GM19043 (cell line): Measurements from ENCODE around the gene BRD7.

Experiments
- ATAC-seq: cut with Tn5 transposase; IDR thresholded peaks from one replicate; pipeline ENCODE4 v1.9.1; 2021; ENCODE audit warnings: low read depth; ENCODE audit not compliant: unreplicated experiment

BRD7 gene

DNA sequence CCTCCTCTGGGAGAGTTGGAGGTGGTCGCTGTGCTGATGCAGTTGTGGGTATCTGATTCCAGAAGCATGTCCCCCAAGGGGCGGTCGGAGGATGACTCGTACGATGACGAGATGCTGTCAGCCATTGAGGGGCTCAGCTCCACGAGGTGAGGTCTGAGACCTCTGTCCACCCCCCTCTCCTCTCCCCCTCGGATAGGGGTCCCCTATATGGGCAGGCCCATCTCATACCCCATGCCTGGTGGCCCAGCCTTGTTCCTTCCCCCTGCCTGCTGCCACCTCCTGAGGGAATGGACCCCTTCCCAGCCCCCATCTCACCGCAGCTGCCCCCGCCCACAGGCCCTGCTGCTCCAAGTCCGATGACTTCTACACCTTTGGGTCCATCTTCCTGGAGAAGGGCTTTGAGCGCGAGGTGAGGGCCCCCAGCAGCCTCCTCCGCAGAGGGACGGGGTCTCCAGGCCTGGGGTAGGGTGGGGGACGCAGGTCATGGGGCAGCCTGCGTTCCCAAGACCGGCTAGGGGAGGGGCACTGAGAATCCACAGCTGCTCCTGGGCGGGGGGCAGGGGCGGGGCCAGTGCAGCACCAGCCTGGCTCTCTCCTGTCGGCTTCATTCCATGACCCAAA lies 63.2 kb downstream of the BRD7 start:
- no peak for ATAC-seq

DNA sequence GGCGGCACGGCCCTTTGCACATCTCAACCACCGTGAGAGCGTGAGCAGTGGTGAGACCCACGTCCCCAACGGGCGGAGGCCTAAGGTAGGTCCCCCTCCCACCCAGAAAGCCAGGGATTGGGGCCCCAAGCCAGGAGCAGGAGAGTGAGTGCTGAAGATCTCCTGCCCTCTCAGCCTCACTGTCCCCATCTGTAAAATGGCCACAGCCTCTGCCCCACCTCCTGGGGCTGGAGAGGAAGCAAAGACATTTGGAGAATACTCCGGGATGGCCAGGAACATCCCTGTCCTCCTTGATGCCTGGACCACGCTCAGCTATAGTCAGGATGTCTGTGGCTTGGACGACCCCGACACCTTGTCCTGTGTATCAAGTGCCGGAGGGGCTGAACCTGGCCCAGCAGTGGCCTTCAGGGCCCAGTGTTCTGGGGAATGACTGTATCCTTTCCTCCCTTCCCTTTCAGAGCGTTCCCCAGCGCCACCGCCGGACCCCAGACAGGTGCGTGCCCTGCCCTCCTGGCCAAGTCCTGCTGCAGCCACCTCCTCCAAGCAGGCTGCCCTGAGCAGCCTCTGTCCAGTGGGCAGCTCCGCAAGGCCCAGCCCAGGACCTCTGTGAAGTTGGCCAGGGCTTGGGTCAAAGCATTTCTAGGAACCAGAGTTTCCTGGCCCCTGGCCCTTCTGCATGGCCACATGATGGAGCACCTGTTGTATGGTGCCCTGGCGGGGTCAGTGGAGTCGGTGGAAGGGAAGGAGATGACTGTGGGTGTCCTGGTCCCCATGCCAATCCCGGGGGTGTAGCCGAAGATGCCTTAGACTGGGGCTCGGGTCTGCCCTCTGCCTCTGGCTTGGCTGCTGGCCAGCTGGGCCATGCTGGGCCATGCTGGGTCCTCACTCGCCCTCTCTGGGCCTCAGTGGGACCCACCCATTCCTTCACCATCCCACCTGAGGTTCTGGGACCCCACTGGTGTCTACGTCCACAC lies 64.0 kb downstream of the BRD7 start:
- no peak for ATAC-seq

DNA sequence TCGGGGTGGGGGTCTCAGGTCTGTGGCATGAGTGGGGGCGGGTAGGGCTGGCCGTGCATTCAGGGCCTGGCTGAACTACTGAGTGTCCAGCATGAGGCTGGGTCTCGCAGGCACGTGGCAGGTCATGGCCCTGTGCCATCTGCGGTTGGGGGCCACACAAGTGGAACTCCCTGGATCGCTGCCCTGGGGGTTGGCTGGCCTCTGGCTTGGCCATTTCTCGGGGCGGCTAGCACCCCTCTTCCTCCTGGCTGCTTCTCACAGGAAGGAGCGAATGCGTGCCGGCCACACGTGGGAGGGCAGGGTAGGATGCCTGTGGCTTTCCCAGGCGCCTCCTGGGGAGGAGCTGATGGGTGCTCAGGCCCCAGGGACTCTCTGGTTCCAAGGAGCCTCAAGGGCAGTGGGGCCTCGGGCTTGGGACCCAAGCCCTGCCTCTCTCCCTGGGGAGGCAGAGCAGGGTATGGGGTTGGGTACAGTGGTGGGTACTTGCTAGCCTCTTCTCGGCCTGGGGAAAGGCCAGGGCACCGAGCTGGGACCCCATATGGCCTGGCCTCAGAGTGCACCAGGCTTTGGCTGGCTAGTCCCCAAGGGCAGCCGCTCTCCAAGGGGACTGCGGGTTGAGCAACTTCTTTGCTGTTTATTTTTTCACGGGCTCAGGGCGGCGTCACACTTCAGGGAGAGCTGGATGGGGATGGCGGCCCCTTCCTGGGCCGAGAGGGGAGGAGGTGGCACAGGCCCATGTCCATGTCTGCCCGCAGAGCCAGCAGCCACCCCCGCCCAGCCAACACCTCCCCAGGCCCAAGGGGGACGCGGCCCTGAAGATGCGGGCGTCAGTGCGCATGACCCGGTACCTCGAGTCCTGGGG lies 65.0 kb downstream of the BRD7 start:
- no peak for ATAC-seq

DNA sequence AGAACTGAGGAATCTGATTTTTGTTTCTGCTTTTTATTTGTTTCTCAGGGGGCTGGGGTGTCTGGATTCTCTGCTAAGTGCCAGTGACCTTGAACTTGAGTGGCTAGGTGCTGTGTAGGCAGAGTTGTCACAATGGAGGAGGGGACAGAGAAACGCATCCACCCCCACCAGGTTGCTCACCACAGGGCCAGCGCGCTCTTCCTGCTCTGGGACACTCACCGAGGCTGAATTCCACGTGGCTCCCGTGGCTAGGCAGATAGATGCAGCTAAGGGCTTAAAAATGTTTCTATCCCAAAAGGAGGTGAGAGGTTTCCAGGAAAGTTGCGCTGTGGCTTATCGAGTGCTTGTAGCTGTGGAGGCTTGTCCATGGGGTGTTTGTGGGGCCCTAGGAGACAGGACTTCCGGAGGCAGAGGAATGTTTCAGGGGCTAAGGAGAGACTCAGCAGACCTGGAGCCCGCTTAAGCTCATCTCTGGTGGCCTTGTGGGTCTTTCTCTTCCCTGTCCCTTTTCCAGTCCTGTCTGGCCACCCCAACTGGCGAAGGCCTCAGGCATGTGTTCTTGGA lies 65.7 kb downstream of the BRD7 start:
- no peak for ATAC-seq

DNA sequence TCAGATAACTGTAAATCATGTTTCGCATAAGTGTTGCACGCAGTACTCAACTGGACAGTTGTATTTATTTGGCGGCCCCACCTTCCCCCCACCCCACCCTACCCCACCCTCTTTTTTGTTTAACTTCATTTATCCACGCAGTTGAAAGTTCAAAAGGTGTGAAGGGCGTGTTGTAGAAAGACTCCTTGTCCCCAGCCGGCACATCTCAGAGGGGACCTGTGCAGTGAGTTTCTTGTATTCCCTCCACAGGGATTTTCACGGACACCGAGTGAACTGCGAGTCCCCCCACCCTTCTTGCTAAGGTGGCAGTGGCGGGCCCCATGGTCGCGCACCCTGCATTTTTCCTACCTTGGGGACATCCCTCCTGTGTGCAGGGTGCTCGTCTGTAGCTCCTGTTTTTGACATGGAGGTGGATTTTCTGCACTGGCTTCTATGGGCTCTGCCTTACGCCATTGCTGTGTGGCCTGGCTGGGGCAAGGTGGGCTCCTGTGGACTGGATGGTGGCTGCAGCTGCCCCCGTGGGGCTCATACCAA lies 66.2 kb downstream of the BRD7 start:
- no peak for ATAC-seq

DNA sequence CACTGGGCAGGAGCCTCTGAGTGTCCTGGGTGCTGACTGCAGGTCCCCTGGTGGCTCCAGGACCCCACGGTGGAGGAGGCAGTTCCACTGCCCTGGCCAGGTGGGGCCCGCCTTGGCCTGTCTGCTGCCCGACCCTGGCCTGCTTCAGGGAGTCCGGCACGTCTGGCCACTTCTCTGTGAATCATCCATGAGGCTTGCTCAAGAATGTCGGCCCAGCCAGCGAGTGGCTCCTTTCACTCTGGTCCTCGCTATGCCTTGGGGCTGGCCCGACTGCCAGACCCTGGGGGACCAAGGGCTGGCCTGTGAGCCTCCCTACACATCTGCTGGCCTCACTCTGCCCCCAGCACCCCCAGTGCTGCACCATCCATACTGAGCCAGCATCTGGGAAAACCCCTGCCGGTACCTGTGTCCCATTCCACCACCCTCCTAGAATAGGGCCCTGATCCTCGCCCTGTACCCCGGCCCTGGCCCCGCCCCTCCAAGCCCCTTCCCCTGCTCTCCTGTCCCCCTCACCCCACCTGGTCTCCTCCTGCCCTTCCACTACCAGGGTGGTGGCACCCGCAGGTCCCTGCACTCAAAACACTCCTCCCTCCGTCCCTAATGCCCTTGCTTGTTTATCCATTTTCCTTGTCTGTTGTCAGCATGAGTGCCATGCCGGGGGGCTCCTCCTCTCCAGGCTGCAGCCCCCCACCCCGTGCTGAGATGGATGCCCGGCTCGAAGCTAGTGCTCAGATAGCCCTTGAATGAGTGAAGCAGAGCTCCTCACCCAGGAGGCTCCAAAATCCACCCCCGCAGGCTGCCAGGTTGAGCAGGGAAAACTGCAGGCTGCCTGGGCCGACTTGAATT lies 66.9 kb downstream of the BRD7 start:
- ATAC-seq: no peak

DNA sequence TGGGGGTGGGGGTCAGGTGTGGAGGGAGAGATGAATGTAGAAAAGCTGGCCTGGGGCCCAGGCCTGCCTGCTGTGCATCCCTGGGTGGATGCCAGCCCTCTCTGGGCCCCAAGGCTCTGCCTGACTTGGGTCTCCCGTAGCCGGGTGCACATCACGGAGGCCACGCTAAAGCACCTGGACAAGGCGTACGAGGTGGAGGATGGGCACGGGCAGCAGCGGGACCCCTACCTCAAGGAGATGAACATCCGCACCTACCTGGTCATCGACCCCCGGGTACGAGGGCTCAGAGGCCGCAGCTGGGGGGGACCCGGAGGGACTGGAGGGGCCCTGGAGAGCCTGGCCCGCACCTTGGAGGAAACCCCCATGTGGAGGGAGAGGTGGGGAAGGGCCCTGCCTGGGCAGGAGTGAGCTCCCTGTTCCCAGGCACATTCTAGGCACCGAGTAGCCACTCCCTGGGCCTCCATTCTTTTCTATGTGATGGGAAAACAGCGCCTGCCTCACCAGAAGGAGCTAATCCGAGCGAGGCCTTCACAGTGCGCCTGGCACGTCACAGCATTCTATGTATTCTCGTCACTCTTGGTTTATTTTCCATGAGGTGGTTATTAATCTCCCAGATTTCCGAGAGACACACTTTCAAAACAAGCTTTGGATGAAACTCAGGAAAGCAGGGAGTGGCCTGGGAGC lies 67.7 kb downstream of the BRD7 start:
- ATAC-seq: no peak

DNA sequence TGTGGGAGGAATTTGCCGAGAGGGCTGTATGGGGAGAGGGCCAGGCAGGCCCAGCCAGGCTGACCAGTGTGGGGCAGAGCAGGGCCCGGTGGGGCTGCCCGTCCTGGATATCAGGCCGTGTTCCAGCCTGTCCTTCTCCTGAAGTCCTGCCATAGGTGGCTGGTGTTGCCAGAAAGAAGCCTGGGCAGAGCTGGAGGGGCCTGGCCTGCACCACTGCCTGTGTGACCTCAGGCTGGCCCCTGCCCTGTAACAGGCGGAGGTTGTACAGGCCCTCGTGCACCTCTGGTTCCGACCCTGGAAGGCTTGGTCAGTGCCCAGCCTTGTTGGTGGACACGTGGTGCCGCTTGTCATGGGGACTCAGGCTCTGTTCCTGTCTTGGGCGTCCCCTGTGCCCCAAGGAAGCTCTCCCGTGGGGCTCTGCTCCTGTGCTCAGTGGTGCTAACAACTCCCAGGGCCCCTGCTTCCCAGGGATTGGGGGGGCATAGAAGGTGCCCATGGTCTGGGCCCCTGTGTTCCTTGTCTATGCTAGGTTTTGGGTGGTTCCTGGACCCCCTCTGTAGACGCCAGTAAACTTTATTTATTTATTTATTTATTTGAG lies 69.2 kb downstream of the BRD7 start:
- no peak for ATAC-seq

DNA sequence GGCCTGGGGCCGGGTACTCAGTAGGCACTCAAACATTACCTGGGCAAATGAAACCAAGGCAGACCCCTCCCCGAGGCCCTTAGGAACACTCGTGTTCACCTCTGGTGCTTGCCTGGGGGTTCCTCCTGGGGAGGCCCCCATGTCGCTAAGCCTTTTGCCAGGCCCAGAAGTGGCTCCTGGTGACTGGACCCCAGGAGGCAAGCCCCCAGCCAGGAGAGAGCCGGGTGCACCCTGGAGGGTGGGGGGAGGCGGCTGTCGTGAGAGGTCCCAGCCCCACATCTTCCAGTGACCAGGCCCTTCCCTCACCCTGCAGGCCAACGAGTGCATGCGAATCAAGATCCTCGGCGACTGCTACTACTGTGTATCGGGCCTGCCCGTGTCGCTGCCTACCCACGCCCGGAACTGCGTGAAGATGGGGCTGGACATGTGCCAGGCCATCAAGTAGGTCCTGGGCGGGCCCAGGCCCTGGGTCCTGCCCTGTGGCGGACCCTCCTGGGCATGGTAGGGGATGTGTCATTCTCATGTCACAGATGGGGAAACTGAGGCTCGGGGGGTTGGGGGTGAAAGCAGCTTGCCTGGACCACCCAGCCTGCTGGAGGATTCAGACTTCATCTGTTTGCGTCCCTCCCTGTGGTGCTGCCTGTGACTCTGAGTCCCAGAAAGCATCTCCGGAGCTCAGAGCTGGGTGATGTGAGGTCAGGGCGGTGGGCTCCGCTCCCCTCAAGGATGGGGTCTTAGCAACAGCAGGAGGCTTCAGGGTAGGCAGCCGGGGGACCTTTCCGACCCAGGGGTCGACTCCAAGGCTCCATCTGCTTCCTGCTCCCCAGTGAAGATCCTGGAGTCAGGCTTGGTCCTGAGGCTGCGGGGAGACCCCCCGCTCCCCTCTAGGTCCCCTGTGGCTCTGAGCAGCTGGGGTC lies 69.9 kb downstream of the BRD7 start:
- no peak for ATAC-seq

DNA sequence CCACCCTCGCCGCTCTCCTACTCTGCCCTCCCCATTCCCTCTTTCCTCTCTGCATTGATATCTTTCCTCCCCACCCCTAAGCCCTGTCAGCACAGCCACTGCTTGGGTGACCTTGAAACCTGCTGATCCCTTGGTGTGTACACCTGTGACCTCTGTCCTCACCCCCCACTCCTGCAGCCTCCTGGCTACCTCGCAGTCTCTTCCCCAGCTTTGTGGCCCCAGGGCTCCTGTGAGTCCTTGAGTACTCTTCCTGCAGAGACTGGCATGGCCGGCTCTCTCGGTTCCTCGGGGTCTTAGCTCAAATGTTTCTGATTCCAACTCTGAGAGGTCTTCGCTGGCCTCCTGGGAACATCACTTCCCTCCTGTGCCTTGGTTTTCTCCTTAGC lies 70.7 kb downstream of the BRD7 start:
- ATAC-seq: no peak

DNA sequence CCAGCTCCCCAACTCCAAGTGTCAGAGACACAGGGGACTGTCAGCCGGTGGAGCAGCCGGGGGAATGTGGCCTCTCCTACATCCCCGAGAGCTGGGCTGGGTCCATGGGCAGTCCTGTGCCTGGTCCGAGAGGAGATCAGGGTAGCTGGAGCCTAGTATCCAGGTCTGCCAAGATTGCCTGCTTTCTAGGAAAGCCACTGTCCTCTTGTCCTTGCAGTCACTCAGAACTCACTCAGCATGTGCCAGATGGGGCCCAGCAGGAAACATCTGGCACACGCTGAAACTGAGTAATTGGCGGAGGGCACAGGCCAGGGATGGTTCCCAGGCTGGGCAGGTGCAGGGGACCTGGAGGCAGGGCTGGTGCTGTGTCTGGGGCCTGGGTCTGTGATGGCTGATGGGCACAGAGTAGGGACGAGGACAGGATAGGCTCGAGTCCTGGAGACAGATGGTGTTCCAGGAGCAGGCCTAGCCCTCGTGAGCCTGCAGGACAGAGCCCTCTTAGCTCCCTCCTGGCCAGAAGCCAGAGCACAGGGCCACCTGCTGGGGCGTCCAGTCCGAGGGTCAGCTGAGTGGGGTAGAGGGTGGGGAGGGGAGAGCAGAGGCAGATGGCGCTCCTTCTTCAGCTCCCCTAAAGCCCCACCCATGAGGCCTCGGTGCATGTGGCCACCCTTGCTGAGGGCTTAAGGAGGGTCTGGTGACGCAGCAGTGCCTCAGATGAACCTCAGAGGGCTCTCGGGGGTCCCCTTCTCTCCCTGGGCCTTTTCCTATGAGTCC lies 71.3 kb downstream of the BRD7 start:
- no peak for ATAC-seq

DNA sequence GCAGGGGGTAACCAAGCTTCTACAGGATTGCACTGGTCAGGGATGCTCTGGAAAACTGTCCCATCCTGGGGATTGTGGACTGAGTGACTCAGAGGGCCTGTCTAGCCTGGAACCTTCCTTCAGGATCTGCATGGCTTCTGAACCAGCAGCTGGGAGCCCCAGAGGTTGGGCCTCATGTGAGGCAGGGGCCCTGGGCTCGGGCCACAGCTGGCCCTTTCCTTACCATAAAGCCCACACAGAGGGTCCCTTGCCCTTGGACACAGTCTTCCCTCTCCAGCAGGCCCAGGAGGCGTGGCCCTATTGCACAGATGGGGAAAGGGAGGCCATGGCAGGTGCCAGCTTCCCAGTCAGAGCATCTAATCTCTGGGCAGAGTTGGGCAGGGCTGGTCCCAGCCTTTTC lies 72.0 kb downstream of the BRD7 start:
- no peak for ATAC-seq

DNA sequence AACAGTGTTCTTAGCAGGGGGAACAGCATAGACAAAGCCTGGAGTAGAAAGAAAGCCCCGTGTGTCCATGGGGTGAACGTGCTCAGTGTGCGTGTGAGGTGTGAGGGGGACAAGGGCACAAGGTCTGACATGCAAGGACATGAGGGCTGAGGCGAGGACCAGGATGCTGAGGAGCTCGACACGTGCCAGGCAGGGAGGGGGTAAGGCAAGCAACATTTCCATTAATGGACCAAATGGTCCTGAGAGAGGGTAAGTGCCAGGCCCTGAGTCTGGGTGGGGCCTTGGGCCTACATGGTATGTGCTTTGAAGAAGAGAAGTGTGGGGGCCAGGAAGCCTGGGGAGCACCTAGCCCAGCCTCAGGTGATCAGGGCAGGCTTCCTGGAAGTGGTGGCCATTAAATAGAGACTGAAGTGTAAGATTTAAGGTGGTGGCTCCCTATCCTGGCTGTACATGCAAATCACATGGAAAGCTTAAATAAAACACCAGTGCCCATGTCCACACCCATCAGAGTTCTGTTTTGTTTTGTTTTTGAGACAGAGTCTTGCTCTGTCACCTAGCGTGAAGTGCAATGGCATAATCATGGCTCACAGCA lies 73.2 kb downstream of the BRD7 start:
- no peak for ATAC-seq

DNA sequence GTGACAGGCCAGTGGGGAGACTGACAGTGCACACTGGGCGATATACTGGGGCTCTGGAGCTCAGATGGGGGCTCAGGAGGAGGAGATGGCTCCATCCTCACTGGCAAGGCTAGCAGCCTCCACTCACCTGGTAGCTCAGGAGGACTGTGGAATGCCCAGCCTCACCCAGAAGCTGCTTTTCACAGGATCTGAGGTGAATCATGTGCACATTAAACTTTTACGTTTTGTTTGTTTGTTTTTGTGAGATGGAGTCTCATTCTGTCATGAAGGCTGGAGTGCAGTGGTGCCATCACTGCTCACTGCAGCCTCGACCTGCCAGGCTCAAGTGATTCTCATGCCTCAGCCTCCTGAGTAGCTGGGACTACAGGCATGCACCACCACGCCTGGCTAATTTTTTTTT lies 73.8 kb downstream of the BRD7 start:
- ATAC-seq: no peak

DNA sequence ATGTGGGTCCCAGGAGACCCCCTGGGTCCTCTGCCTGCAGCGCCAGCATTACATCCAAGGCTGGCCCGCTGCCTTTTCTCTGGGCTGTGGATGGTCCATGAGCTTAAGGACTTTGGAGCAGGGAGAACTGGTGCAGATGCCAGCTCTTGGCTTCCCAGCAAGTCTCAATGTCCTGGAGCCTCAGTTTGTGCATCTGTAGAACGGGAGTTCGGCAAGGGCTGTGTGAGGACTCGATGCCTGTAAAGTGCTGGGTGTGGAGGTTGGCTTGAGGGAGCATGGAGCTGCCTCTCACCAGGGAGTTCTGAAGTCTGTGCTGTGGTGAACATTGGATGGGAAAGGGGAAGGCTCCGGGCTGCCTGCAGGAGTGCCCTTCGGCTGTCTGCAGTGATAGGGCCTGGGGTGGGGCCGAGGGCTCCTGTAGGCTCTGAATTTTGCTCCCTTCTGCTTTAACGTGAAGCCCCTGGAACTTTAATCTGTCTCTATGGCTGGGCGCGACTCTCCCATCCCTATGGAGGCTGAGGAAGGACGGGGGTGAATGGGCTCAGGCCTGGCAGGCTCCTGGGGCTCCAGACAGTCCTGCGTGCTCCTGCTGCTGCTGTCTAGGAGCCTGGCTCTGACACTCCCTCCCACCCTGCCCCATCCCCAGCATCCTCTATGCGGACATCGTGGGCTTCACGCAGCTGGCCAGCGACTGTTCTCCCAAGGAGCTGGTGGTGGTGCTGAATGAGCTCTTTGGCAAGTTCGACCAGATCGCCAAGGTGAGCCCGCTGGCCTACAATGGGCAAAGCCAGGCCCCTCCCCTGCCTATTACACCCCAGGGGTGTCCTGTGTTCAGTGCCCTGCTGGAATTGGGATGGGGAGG lies 74.6 kb downstream of the BRD7 start:
- ATAC-seq: no peak
